ENCODE measurements around the gene TTC1.
A peak's percentile ranks its signal among the peaks of the same experiment; 100 is the strongest.
"Not testable (repeated sequence)": the region's sequence is repeated elsewhere in the genome, so short reads cannot be mapped to it uniquely, and the experiment has no call there.

Gene TTC1, protein sequence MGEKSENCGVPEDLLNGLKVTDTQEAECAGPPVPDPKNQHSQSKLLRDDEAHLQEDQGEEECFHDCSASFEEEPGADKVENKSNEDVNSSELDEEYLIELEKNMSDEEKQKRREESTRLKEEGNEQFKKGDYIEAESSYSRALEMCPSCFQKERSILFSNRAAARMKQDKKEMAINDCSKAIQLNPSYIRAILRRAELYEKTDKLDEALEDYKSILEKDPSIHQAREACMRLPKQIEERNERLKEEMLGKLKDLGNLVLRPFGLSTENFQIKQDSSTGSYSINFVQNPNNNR

DNA sequence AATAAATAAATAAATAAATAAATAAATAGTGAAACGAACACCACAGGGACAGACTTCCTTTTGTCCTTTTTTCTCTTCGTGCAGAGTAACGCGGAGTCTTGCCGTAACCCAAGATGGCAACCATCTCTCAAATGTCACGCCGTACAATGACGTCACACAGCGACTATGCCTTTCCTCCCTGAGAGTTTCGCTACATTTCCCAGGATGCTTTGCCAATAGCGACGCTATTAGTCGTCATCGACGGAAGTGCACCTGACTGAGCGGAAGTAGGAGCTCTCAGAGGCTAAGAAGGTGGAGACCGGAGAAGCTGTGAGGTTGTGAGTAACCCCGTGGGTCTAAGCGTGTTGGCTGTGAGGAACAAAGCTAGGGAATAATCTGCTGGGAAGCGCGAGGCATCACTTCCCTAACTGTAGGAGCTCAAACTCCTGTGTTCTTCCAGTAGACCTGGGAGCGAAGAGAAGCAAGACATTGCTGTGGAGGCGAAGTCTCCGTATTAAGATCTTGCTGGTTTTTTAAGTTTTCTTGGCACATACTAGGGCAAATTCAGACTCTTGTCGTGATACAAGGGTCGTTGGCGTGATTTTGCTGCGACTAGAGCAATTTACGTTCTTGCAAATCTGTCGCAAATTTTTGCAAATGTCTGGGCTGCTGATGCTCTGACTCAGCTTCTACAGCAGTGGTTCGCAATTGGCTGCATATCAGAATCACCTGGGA is at the start of gene TTC1:
TTC1 (plus strand) TSS at position 263 of the 714 bp plus-strand sequence. CDS start 1,390 bp downstream, outside the sequence.
- peak; percentile 91 to 98 for DNase-seq

DNA sequence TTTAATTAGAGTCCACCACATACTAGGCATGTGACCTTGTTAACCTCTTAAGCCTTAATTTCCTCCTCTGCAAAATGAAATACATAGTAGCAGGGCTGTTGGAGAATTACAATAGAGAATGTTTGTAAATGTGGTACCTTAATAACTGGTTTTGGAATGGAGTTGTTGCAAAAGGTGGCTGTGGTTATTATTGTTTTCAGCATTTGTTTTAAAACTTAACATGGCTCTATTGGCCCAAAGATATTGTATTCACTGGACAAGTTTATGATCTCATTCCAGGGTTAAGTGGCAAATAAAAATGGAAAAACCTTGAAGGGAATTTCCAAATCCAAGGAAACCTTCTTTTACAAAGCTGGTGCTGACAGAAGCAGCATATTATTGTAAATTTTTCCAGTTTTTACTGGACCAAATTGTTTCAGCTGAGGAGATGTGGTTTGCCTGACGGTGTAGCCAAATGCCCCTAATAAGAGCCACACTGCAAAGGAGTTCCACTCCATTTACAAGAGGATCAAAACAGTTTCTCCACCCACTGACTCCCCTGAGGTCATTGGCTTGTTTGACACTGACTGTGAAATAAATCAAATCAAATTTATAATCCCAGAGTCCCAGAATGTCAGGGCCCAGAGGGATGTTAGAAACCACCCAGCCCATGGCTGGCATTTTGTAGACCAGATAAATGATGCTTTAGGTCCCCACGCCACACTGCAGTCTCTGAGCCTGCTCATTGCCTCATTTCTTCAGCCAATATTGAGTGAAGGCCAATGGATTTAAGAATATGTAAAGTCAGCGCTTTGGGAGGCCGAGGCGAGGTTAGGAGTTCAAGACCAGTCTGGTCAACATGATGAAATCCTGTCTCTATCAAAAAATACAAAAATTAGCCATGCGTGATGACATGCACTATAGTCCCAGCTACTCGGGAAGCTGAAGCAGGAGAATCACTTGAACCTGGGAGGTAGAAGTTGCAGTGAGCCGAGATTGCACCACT is 47.5 kb upstream of the TTC1 start:
- no peak for DNase-seq

DNA sequence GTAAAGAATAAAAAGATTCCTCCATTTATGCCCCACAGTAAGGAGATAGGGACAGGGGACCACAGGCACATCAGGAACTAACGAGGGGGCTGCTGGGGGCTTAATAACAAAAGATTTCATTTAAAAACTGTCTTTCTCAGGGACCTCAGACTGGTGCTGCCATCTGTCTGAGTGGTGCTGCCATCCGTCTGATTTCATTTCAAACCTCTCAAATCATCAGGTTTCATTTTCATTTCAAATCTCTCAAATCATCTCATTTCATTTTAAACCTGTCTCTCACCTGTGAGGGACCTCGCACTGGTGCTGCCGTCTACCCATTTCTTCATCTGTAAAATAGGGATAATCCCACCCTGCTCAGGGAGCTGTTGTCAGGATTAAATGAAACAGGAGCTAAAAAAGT is 46.7 kb upstream of the TTC1 start:
- no peak for DNase-seq

DNA sequence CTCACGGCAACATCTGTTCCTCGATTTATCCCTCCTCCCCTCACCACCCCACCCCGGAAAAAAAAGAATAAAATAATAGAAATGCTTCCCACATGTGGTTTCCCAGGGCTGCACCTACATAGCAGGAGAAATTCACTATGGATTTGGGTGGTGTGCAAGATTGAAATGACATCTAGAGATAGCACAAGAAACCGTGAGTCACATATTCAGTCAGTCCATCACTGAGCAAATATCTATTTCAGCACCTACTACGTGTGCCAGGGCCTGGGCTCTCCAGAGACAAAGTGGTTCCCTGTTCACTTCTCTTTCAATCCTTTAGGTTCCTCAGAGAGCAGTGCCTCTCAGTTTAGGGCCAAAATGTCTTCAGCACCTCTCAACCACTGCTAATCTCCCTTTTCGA is 45.0 kb upstream of the TTC1 start:
- DNase-seq, result no peak

DNA sequence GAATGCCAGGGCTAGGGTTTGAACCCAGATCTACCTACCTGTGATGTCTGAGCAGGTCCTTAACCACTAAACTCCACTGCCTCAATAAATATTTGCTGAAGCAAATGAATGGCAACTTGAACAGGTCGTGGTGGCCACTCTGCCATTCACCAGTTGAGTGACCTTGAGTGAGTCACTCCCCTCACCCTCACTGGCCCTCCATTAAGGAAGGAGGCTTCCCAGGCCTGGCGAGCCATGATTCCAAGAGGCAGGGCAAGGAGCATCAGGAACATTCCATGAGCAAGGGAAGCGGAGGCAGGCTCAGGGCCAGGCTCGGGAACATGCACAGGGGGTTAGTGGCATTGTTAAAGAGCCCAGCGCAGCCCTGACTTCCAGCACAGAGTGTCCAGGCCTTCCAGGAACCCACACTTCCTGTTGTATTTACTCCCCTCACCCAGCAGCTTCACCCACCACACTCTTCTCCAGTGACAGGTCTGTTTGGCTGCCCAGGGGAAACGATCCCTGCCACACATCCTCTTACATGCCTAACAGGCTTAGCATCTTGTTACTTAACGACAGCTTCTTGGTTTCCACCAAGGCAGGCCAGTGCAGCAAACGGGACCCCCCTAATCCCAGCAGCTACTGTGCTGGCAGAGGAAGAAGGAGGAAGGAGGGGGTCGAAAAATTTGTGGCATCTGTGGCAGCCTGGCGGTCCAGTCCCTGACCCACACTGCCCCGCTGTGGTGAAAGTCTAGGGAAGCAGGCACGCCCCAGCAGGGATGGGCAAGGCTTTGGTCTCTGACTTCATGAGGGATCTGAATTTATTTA is 43.7 kb upstream of the TTC1 start:
- DNase-seq, result peak in 1 of 2 experiments; percentile 37

DNA sequence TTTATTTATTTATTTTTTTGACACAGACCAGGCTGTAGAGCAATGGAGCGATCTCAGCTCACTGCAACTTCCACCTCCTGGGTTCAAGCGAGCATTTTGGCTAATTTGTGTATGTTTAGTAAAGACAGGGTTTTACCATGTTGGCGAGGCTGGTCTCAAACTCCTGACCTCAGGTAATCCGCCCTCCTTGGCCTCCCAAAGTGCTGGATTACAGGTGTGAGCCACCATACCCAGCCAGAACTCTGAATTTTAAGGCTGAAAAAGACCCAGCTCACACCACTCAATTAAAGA is 43.2 kb upstream of the TTC1 start:
- not testable (repeated sequence) for DNase-seq

DNA sequence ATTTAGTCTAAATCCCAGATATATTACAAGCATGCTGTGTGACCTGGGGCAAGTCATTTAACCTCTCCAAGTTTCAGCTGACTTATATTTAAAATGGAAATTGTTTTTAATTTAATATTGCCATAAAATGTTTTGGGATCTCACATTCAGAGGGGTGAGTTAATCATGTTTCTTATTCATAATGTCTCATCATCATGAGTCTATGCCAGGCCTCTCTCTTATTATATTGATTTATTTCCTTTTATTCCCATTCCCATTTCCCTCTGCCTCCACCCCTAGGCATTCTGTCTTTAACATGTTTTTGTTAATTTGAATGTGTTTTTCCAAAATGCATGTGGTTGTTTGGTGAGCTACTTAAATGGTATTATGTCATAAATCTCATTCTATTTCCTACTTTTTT is 39.0 kb upstream of the TTC1 start:
- no peak for DNase-seq

DNA sequence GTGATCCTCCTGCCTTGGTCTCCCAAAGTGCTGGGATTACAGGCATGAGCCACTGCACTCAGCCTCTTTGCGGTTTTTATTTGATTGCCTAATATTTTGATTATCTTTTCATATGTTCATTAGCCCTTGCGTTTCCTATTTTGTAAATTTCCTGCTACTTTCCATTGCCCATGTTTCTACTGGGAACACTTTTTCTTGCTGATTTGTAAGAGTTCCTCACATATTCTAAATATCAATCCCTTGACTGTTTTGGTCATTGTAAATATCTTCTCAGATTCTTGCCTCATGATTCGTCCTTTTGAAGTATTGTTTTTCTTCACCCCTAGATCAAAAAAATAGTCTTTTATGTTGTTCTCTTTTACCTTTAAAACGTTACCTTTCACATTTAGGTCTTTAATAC is 37.9 kb upstream of the TTC1 start:
- no peak for DNase-seq

DNA sequence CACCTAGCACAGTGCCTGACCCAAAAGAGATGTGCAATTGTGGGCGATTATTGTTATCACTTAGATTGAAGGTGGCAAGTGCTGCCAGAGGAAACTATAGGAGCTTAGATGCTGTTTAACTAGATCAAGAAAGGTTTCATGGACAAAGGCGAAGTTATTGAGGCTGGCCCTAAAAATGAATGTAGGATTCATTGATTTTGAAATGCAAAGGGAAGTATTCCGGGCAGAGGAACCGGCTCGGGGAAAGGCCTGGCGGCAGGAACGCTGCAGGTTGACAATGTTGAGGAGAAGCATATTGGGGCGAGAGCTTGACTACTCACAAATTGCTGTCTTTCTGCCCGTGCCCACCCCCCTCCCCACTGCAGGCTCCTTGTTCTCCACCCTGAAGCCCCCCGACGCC is 37.4 kb upstream of the TTC1 start:
- no peak for DNase-seq

DNA sequence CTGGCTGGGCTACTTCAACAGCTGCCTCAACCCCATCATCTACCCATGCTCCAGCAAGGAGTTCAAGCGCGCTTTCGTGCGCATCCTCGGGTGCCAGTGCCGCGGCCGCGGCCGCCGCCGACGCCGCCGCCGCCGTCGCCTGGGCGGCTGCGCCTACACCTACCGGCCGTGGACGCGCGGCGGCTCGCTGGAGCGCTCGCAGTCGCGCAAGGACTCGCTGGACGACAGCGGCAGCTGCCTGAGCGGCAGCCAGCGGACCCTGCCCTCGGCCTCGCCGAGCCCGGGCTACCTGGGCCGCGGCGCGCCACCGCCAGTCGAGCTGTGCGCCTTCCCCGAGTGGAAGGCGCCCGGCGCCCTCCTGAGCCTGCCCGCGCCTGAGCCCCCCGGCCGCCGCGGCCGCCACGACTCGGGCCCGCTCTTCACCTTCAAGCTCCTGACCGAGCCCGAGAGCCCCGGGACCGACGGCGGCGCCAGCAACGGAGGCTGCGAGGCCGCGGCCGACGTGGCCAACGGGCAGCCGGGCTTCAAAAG is 36.9 kb upstream of the TTC1 start:
- DNase-seq, result no peak

DNA sequence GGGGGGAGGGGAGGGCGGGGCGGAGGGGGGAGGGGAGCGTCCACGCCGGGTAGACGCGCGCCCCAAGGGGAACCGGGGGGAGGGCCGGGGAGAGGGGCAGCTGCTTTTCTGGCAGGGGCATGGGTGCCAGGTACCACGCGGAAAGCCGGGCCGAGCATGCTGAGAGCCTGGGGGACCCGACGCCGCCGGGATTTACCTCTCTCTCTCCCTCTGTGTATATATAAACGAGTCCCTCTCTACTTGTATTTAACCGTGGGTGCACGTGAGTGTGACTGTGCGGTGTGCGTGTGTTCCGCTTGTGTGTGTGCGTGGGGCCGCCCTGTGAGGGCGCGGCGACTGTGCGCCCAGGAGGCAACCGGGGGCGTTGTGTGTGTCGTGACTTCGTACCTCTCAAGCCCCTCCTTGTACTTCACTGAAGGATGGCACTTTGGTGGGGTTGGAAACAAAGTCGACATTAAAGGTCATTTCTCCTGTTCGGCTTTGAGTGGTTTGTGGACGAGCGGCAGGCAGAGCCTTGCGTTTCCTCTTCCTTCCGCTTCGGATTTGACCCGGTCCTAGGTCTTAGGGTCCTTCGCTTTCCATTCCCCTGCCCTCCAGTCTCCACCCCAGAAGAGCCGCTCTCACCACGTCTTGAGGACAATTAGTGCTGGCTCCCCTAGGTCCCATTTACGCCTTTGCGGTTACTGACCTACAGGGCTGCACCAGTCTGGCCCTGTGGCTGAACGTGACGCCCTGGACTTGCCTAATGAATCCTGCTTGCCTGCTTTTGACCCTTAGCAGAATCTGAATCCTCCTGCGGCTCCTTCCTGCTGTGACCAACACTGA is 36.2 kb upstream of the TTC1 start:
- DNase-seq, result no peak

DNA sequence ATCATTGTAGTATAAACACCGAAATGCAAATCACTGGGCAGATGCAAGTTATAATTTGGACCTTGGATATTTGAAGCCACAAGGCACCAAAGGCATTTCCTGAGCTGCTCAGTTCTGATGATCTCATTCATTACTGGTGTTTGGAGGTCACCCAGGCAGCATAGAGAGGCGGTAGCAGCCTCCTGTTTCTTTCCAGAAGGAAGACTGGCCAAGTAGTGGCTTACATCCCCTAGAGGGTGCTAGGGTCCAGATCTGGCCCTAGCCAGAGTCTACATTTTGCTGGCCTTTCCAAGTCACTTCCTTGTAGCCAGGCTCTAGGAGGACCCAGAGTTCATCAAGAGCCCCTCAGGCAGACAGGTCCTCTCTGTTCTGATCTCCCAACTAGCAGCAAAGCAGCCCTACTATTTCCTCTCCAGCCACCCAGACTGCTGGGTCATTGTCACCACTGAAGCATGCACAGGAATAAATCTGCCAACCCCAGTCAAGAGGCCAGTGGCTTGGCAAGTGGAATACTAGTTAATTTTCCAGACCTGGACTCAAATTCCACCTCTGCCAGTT is 33.4 kb upstream of the TTC1 start:
- DNase-seq, result no peak

DNA sequence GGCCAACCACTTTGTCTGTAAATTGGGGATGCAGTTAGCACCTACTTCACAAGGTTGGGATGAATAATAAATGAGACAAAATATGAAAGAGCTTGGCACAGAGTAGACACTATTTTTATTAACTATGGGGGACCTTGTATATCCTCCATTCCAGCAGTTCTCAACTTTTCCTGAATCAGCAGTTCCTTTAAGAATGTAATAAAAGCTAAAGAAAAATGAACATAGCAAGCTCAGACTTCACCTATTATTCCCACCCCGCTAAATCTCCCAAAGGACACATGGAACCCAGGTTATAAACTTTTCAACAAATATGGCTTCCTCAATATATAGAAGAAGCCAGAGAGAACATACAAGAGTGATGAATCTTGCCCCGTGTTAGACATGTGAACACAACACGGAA is 32.0 kb upstream of the TTC1 start:
- DNase-seq, result no peak

DNA sequence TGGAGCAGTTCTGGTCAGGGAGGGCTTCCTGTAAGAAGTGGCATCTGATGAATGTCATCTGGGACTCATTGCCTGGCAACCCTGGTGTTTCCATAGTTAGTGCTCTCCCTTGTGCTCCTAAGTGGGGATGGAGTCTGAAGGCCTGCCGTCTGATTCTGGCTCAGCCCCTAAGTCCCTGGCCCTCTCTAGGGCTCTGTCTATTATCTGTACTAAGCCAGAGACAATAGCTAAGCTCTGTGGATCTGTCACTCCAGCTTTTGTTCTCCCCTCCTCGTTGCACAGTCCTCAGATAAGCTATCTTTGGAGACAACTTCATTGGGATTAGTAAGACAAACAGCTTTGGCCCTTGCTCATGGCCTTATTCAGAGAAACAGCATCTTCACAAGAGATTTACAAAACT is 30.6 kb upstream of the TTC1 start:
- DNase-seq, result no peak

DNA sequence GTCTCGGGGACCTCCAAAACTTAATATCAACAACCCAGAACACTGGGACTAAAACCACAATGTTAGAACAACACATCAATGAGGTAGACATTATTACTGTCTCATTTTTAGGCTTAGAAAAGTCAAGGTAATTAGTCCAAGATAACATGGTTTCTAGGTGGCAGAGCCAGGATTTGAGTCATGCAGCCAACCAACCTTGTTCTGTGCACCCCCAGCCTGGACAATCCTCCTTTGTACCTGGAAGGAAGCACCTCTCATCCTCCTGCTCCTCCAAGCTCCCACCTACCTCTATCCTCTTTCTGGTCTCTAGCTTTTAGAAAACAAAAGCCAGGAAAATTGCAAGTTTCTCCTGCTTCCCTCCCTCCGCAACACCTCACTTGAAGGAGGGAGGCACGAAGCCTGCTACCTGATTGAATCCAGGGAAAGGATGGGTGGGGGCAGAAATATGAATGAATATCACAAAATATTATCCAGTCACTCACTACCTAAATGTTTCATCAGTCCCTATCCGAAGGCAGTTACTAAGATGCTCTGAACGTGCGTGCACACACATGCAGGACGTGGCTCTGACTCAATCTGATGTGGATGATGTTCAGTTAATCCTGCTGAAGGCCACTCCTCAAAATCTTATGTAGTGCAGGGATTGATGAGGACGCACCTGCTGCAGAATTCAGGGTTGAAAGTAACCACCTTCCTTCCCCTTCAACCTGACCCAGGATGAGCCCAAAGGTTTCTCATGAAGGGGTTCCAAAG is 26.3 kb upstream of the TTC1 start:
- no peak for DNase-seq

DNA sequence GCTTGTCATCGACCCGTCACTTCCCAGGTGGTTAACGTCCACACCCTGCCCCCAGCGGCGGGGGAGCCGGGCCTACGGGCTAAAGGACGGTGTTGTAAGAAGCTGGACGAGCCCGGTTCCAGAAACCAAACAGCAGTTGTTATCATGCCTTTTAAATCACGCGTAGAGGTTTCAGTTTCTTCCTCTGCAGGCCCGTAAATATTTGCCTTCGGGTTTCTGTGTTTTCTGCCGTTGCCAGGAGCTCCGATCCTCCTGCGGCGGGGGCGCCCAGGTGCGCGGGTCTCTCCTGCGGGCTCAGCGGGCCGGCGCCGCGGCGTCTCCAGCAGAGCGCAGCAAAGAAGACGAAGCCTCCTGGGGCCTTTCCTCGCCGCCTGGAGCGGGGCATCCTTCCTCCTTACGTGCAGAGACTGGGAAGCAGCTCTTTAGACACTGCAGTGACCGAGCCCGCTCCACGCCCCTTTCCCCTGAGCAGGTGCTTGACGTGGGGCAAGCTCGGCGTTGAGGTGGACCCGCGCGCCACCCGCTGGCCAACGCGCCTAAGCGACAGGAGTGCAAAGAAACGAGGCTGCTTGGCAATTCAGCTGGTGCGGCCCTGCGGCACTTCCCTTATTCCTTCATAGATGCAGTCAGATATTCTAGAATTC is 21.8 kb upstream of the TTC1 start:
- DNase-seq, result peak in 1 of 2 experiments; percentile 43

DNA sequence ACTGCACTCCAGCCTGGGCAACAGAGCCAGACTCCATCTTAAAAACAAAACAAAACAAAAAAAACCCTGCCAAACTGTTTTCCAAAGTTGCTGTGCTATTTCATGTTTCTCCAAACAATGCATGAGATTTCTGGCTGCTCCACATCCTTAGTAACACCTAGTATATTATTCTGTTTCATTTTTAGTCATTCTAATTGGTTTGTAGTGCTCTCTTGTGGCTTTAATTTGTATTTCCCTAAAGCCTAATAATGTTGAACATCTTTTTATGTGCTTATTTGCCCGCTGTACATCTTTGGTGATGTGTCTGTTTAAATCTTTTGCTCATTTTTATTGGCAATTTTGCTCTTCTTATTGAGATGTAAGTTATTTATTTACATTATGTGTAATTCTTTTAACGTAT is 18.4 kb upstream of the TTC1 start:
- peak in 1 of 2 experiments; percentile 2 for DNase-seq

DNA sequence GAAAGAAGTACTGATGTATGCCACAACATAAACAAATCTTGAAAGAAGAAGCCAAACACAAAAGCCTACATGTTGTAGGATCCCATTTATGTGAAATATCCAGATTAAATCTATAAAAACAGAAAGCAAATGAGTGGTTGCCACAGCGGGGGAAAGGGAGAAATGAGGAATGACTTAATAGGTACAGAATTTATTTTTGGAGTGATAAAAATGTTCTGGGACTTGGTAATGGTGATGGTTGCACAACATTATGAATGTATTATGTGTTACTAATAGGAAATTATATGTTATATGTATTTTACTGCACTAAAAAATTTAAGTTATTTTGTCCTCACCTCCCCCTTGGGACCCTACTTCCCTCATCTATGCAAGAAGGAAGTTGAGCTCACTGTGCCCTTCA is 16.4 kb upstream of the TTC1 start:
- no peak for DNase-seq

DNA sequence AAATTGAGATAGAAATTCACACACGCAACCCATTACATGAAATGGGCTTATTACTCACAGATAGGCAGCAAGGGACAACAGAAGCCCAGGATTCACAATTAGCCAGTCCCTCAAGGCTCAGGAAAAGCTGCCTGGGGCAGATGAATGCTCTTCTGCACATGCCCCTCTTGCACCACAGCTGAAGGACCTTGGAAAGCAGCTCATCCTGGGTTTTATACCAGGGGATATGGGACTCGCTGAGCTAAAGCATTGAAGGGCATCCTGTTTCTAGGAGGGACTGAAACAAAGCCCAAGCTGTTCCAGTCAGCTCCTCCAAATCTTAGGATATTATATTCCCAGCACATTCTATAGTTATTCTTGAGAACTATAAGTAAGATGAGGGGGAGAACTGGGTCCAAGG is 15.7 kb upstream of the TTC1 start:
- DNase-seq, result no peak

DNA sequence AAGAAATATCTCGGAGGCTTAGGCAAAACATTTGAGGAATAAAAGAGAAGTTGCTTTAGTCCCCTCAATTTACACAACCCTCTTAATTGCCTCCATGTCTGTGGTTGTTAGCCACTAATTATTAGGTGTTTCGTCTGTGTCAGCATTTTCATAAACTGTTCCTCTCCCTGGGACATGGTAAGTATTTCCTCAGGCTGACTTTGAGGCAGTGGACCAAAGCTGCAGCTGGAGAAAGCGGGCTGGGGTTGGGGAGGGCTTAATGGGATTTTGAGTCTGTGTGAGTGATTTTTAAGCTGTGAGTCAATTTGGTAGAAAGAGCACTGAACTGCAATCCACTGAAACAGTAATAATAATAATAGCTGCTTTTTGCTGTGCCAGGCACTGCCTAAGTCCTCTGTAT is 13.0 kb upstream of the TTC1 start:
- no peak for DNase-seq
